H1 (cell line): ENCODE measurements around the gene CTRL. TPM values are rescaled to one million over a fixed set of nuclear protein-coding genes. Genes with fewer than 3 reads are reported as not detected.

ENCODE experiments used
- CTCF ChIA-PET: fragments of 300-600 bp; sonication (Branson Sonifier 250); formaldehyde crosslinking; loops from one replicate; lab custom pipeline; 2021; ENCODE audit not compliant: partially characterized antibody; lab: Charles Lee
- POLR2A ChIA-PET: fragments of 300-600 bp; sonication (Branson Sonifier 250); formaldehyde crosslinking; loops from one replicate; lab custom pipeline; 2021; ENCODE audit warnings: inconsistent platforms; ENCODE audit not compliant: partially characterized antibody; lab: Charles Lee
- DNase-seq, 2 experiments: peaks; one replicate each; pipeline versions ENCODE4 v3.0.0 to v3.0.0-alpha.2; 2010 to 2022; ENCODE audit warnings: low spot score in 2 of 2, low read depth in 1 of 2, mixed read lengths in 1 of 2
- FAIRE-seq: peaks from 2 replicates; lab custom pipeline; 2011; peaks lifted over from hg19 to GRCh38; lab: Jason Lieb, UNC
- H2AFZ ChIP-seq: 2 replicates; pipeline ENCODE4 v1.8.1; 2012; ENCODE audit warnings: low read length, inconsistent platforms
- H2AK5ac ChIP-seq: 2 replicates; pipeline ENCODE4 v1.6.1; 2013; ENCODE audit warnings: low read depth, low read length
- H2BK120ac ChIP-seq: replicated peaks from 2 replicates; pipeline ENCODE3; 2013; ENCODE audit warnings: low read depth, low read length, inconsistent platforms
- H2BK12ac ChIP-seq: 2 replicates; pipeline ENCODE4 v1.6.1; 2013; ENCODE audit warnings: low read depth, low read length
- H2BK15ac ChIP-seq: 2 replicates; pipeline ENCODE4 v1.6.1; 2013; ENCODE audit warnings: low read length
- H2BK20ac ChIP-seq: 2 replicates; pipeline ENCODE4 v1.6.1; 2013; ENCODE audit warnings: low read length
- H2BK5ac ChIP-seq: 2 replicates; pipeline ENCODE4 v1.6.1; 2013; ENCODE audit warnings: low read depth, low read length
- H3K14ac ChIP-seq: 2 replicates; pipeline ENCODE4 v1.6.1; 2013; ENCODE audit warnings: inconsistent platforms; ENCODE audit not compliant: insufficient read length
- H3K18ac ChIP-seq: 2 replicates; pipeline ENCODE4 v1.6.1; 2013; ENCODE audit warnings: low read length; ENCODE audit errors: extremely low read depth
- H3K23ac ChIP-seq: 2 replicates; pipeline ENCODE4 v1.6.1; 2013; ENCODE audit warnings: inconsistent platforms; ENCODE audit not compliant: insufficient read length
- H3K23me2 ChIP-seq: 2 replicates; pipeline ENCODE4 v1.6.1; 2013; ENCODE audit warnings: low read depth, low read length
- H3K27ac ChIP-seq: 2 replicates; pipeline ENCODE4 v1.6.1; 2011; ENCODE audit warnings: low read depth, low read length, inconsistent platforms
- H3K27me3 ChIP-seq, 4 experiments: replicated peaks in 1 of 4; 1 replicate in 1 of 4; 2 replicates in 3 of 4; pipeline versions ENCODE4 v1.6.1 to v1.8.1; 2011 to 2013; ENCODE audit warnings: low read length in 3 of 4, mild to moderate bottlenecking in 3 of 4, inconsistent platforms in 2 of 4, mixed read lengths in 2 of 4, moderate library complexity in 1 of 4; ENCODE audit not compliant: control insufficient read depth in 3 of 4, insufficient read depth in 3 of 4; ENCODE audit errors: extremely low read depth in 1 of 4
- H3K36me3 ChIP-seq, 4 experiments: 2 replicates each; pipeline versions ENCODE4 v1.6.1 to v1.8.1; 2011 to 2013; ENCODE audit warnings: mild to moderate bottlenecking in 4 of 4, low read length in 3 of 4, moderate library complexity in 2 of 4, control low read depth in 1 of 4, inconsistent platforms in 1 of 4; ENCODE audit not compliant: insufficient read depth in 4 of 4, control insufficient read depth in 2 of 4
- H3K4ac ChIP-seq: replicated peaks from 2 replicates; pipeline ENCODE3; 2013; ENCODE audit warnings: low read length, low read depth, mixed read lengths, inconsistent platforms; ENCODE audit not compliant: insufficient read length
- H3K4me1 ChIP-seq, 4 experiments: replicated peaks in 1 of 4; 1 replicate in 1 of 4; 2 replicates in 3 of 4; pipeline versions ENCODE4 v1.6.1 to v1.8.1; 2011 to 2013; ENCODE audit warnings: low read length in 3 of 4, inconsistent platforms in 2 of 4, mixed read lengths in 1 of 4; ENCODE audit not compliant: insufficient read depth in 4 of 4, control insufficient read depth in 3 of 4
- H3K4me2 ChIP-seq, 2 experiments: 2 replicates each; pipeline versions ENCODE4 v1.6.1 to v1.8.1; 2011 to 2013; ENCODE audit warnings: low read depth in 2 of 2, low read length in 2 of 2, control low read depth in 1 of 2, inconsistent platforms in 1 of 2, mild to moderate bottlenecking in 1 of 2; ENCODE audit not compliant: insufficient read depth in 1 of 2
- H3K4me3 ChIP-seq, 4 experiments: fragments of 200-600, 300-600 bp in 1 of 4; sonication (generic), shearing (Covaris generic), sonication (Bioruptor Twin) in 1 of 4; 2 replicates each; pipeline versions ENCODE4 v1.5.1 to v1.8.1; 2011 to 2016; ENCODE audit warnings: low read length in 4 of 4, low read depth in 3 of 4, control low read depth in 2 of 4, inconsistent platforms in 2 of 4, mild to moderate bottlenecking in 2 of 4, mixed read lengths in 1 of 4, moderate library complexity in 1 of 4; ENCODE audit not compliant: insufficient read depth in 2 of 4; ENCODE audit errors: extremely low read depth in 1 of 4
- H3K56ac ChIP-seq: replicated peaks from 2 replicates; pipeline ENCODE3; 2013; ENCODE audit warnings: low read depth, mild to moderate bottlenecking, mixed read lengths, low read length, inconsistent platforms; ENCODE audit not compliant: insufficient read length
- H3K79me1 ChIP-seq: 2 replicates; pipeline ENCODE4 v1.6.1; 2013; ENCODE audit warnings: low read depth, low read length, control low read depth
- H3K79me2 ChIP-seq, 2 experiments: 2 replicates each; pipeline versions ENCODE4 v1.6.1 to v1.8.1; 2012 to 2013; ENCODE audit warnings: low read length in 2 of 2, mild to moderate bottlenecking in 2 of 2, inconsistent platforms in 1 of 2; ENCODE audit not compliant: insufficient read depth in 2 of 2, control insufficient read depth in 1 of 2
- H3K9ac ChIP-seq, 4 experiments: replicated peaks in 1 of 4; 1 replicate in 1 of 4; 2 replicates in 3 of 4; pipeline versions ENCODE4 v1.6.1 to v1.8.1; 2011 to 2013; ENCODE audit warnings: low read depth in 3 of 4, low read length in 3 of 4, control low read depth in 2 of 4, mild to moderate bottlenecking in 2 of 4, moderate library complexity in 2 of 4, inconsistent platforms in 1 of 4; ENCODE audit errors: extremely low read depth in 1 of 4
- H3K9me3 ChIP-seq, 2 experiments: 2 replicates each; pipeline versions ENCODE4 v1.6.1 to v1.8.1; 2012 to 2013; ENCODE audit warnings: mild to moderate bottlenecking in 2 of 2, moderate library complexity in 2 of 2, control low read depth in 1 of 2, inconsistent platforms in 1 of 2, low read depth in 1 of 2, low read length in 1 of 2, mixed read lengths in 1 of 2; ENCODE audit not compliant: insufficient read depth in 2 of 2
- H4K20me1 ChIP-seq, 2 experiments: replicated peaks in 1 of 2; 2 replicates each; pipeline versions ENCODE3 to v1.8.1; 2011 to 2013; ENCODE audit warnings: inconsistent platforms in 2 of 2, low read length in 2 of 2, mild to moderate bottlenecking in 1 of 2; ENCODE audit not compliant: insufficient read depth in 2 of 2, control insufficient read depth in 1 of 2
- H4K5ac ChIP-seq: 2 replicates; pipeline ENCODE4 v1.6.1; 2013; ENCODE audit warnings: low read length, low read depth, mixed read lengths, inconsistent platforms; ENCODE audit not compliant: insufficient read length
- H4K8ac ChIP-seq: 2 replicates; pipeline ENCODE4 v1.8.0; 2013; ENCODE audit warnings: mild to moderate bottlenecking, moderate library complexity, low read length, inconsistent platforms; ENCODE audit not compliant: insufficient read depth; ENCODE audit errors: extremely low read depth
- H4K91ac ChIP-seq: replicated peaks from 2 replicates; pipeline ENCODE3; 2013; ENCODE audit warnings: low read length, mixed read lengths, inconsistent platforms; ENCODE audit not compliant: insufficient read length
- ATF2 ChIP-seq: IDR thresholded peaks from 2 replicates; pipeline ENCODE4 v1.6.1; 2012; ENCODE audit warnings: low read length, inconsistent platforms
- BCL11A ChIP-seq, 2 experiments: IDR thresholded peaks; one replicate each; pipeline ENCODE4 v1.6.1; 2011; ENCODE audit warnings: low read depth in 2 of 2, low read length in 2 of 2, mild to moderate bottlenecking in 2 of 2
- CEBPB ChIP-seq: IDR thresholded peaks from 2 replicates; pipeline ENCODE4 v1.6.1; 2012; ENCODE audit warnings: low read depth, low read length
- EZH2 ChIP-seq: fragments of 200-600 bp; sonication (generic); IDR thresholded peaks from 2 replicates; pipeline ENCODE4 v1.7.1; 2012; ENCODE audit warnings: low read depth, mild to moderate bottlenecking, moderate library complexity, low read length, inconsistent platforms; ENCODE audit not compliant: severe bottlenecking
- POLR2A ChIP-seq, 2 experiments: IDR thresholded peaks; 1 replicate in 1 of 2; 2 replicates in 1 of 2; pipeline ENCODE4 v1.6.1; 2011; ENCODE audit warnings: low read depth in 2 of 2, low read length in 2 of 2, mild to moderate bottlenecking in 2 of 2; ENCODE audit errors: control extremely low read depth in 1 of 2
- POU5F1 ChIP-seq: IDR thresholded peaks from 2 replicates; pipeline ENCODE4 v1.6.1; 2011; ENCODE audit warnings: low read depth, mild to moderate bottlenecking, low read length, moderate library complexity
- RAD21 ChIP-seq, 2 experiments: IDR thresholded peaks in 1 of 2; conservative IDR thresholded peaks in 1 of 2; 2 replicates each; pipeline ENCODE4 v1.6.1; 2011; ENCODE audit warnings: low read depth in 2 of 2, low read length in 2 of 2, improper control_type of control experiment in 1 of 2, inconsistent platforms in 1 of 2, mild to moderate bottlenecking in 1 of 2, moderate library complexity in 1 of 2
- RNF2 ChIP-seq: fragments of 200-900, 300-1000 bp; sonication (generic); IDR thresholded peaks from 2 replicates; pipeline ENCODE4 v1.7.1; 2016; ENCODE audit warnings: borderline replicate concordance, low read depth, mild to moderate bottlenecking, antibody characterized with exemption, low read length; ENCODE audit not compliant: poor library complexity, severe bottlenecking; ENCODE audit errors: missing control alignments
- SAP30 ChIP-seq: fragments of 300-600 bp; sonication (generic); IDR thresholded peaks from 2 replicates; pipeline ENCODE4 v1.7.1; 2012; ENCODE audit warnings: low read length, moderate library complexity, mild to moderate bottlenecking, inconsistent platforms; ENCODE audit not compliant: insufficient read depth, insufficient replicate concordance
- WGBS, 2 experiments: shearing (Covaris generic) in 1 of 2; methylation state at CpG; one replicate each; pipeline versions ENCODE4 v1.1.6 to v1.1.7; 2013 to 2015; ENCODE audit warnings: low lambda C conversion rate in 2 of 2, mixed read lengths in 2 of 2, inconsistent platforms in 1 of 2, low coverage in 1 of 2, missing lambda C conversion rate in 1 of 2; ENCODE audit not compliant: insufficient replicate concordance in 2 of 2, insufficient coverage in 1 of 2, insufficient read length in 1 of 2; ENCODE audit errors: extremely low coverage in 1 of 2, missing lambda C conversion rate in 1 of 2; 5-methylcytosine and 5-hydroxymethylcytosine counted together
- polyA plus RNA-seq, 7 experiments: library from polyadenylated mRNA; depleted of rRNA in 3 of 7; stranded (reverse) in 5 of 7; unstranded in 2 of 7; fragments of >200 nt in 5 of 7; fragments of 200-250 nt in 2 of 7; gene quantifications; 1 replicate in 5 of 7; 2 replicates in 1 of 7; 4 replicates in 1 of 7; pipeline versions ENCODE4 v1.2.1 to v1.2.3, GENCODE V29; 2011 to 2013; ENCODE audit warnings: missing spikeins in 2 of 7, mixed read lengths in 2 of 7
- total RNA-seq: library from RNA; stranded (reverse); fragmentation: NEBNext Ultra II Directional; extraction: Animal tissue kit (Norgen Biotek cat#: 25700); gene quantifications from 2 replicates; pipeline ENCODE4 v1.2.1, GENCODE V29; 2021

The CTRL gene
- total and polyA plus RNA-seq, 2 of the 8 experiments (the other 6 are each of a cell fraction or from before 2014, with no cell fraction given) = 1.7 to 4.2 TPM

GRCh38 chr16:67964477-67965131 is 32.9 kb upstream of the CTRL start:
- H3K23ac ChIP-seq = no peak overlapping the region
- POLR2A ChIA-PET = interaction anchor here (0.6 to 3.9 kb wide), 12 partner anchors 8 to 417 kb away, joined by 3 to 26 read pairs (median 3); partner anchors contain the start of genes DDX28, DUS2, EDC4 and PSMB10
- no peak overlapping the region; a peak in 1 of 7 replicates for H3K9ac ChIP-seq
- H3K9me3 ChIP-seq = no peaks in the 10 kb centered on the region
- FAIRE-seq = no peak
- H3K18ac ChIP-seq = no peak overlapping the region
- H2BK5ac ChIP-seq = peak overlapping the region; percentile 35; the same call in 1 of the 2 replicates
- H3K27me3 ChIP-seq = no peaks in the 10 kb centered on the region
- no peak overlapping the region for H4K91ac ChIP-seq
- TF ChIP-seq BCL11A (IDR thresholded peaks at IDR 0.05; ENCODE audit: low read depth in 2 of 2, low read length in 2 of 2) (no peak), EZH2 (no peak), POU5F1 (no peak), ATF2 (no peak), POLR2A (IDR thresholded peaks at IDR 0.05; ENCODE audit: control extremely low read depth in 1 of 2, low read depth in 2 of 2, low read length in 2 of 2) (no peak), RAD21 (IDR thresholded peaks at IDR 0.05 in 1 of 2, conservative IDR thresholded peaks at IDR 0.05 in 1 of 2; ENCODE audit: low read depth in 2 of 2, low read length in 2 of 2) (no peak), SAP30 (no peak), RNF2 (no peak), CEBPB (no peak)
- no peak overlapping the region; a peak in 2 of 4 replicates for H3K4me2 ChIP-seq
- H3K79me2 ChIP-seq = peaks cover 0 to 4% of the 10 kb centered on the region in 2 experiments; a peak in 2 of 4 replicates
- H3K79me1 ChIP-seq = peaks cover 20% of the 10 kb centered on the region; the same call in 1 of the 2 replicates
- no peak overlapping the region for H2BK120ac ChIP-seq
- 0 out of 2 replicates have a peak overlapping the region, but pooled peaks have one; percentile 43 for H2AK5ac ChIP-seq
- H3K14ac ChIP-seq = no peak overlapping the region
- H3K4me1 ChIP-seq = peaks cover 6 to 25% (median 19%) of the 10 kb centered on the region in 4 experiments
- H3K36me3 ChIP-seq = peaks cover 4 to 19% (median 16%) of the 10 kb centered on the region in 4 experiments; a peak in 5 of 8 replicates
- no peak for DNase-seq
- no peak overlapping the region for H3K56ac ChIP-seq
- CTCF ChIA-PET = interaction anchor here (0.7 to 10.9 kb wide), 13 partner anchors 14 to 301 kb away, joined by 3 to 90 read pairs (median 4); partner anchors contain the start of genes DPEP3, LCAT and SLC7A6
- no peak overlapping the region for H3K4me3 ChIP-seq
- 94% methylated on average over 6 of the region's 6 CpGs; no CpG with 5 or more reads in 1 of the 2 experiments for WGBS, 2 experiments
- H2BK12ac ChIP-seq = peak overlapping the region; percentile 27; the same call in 1 of the 2 replicates
- H3K23me2 ChIP-seq = peaks cover 7% of the 10 kb centered on the region; the same call in 1 of the 2 replicates
- no peak overlapping the region for H3K4ac ChIP-seq
- H4K20me1 ChIP-seq = peaks cover 0 to 25% of the 10 kb centered on the region in 2 experiments
- no peak overlapping the region for H4K5ac ChIP-seq
- peak overlapping the region; percentile 96; the same call in 1 of the 2 replicates for H2BK15ac ChIP-seq
- H4K8ac ChIP-seq = 0 out of 2 replicates have a peak overlapping the region, but pooled peaks have one; percentile 54
- H2BK20ac ChIP-seq = no peak overlapping the region
- no peak overlapping the region for H2AFZ ChIP-seq
- no peak overlapping the region for H3K27ac ChIP-seq
